K562 (cell line): ENCODE measurements around the gene ASMTL. TPM values are rescaled to one million over a fixed set of nuclear protein-coding genes. Genes with fewer than 3 reads are reported as not detected.
"Not testable (repeated sequence)": the region's sequence is repeated elsewhere in the genome, so short reads cannot be mapped to it uniquely, and the experiment has no call there.

ENCODE experiments used
- ATAC-seq: fragments of 200-7000 bp; cut with Tn5 transposase; 3 replicates; pipeline ENCODE4 v1.9.1; 2020; ENCODE audit warnings: moderate library complexity
- BruUV-seq: library from RNA; stranded (reverse); fragments of 400-500 nt; replicated peaks from 2 replicates; lab custom pipeline; 2021; lab: Mats Ljungman, UMichigan
- CTCF ChIA-PET: fragments of 300-600 bp; formaldehyde crosslinking; extraction: SDS; loops from one replicate; lab custom pipeline; 2021; ENCODE audit warnings: low intra/inter-chr PET ratio; lab: Yijun Ruan, JAX
- POLR2A ChIA-PET: fragments of 300-600, 350-650 bp; sonication (Branson Sonifier 250); formaldehyde crosslinking; extraction: SDS; loops from one replicate; lab custom pipeline; 2021; ENCODE audit warnings: antibody characterized with exemption, inconsistent platforms; lab: Yijun Ruan, JAX
- DNase-seq, 4 experiments: peaks; one replicate each; pipeline versions ENCODE4 v3.0.0 to v3.0.0-alpha.2; 2011 to 2018; ENCODE audit warnings: low spot score in 3 of 4, mixed read lengths in 3 of 4; ENCODE audit errors: extremely low read depth in 1 of 4
- FAIRE-seq: peaks from 2 replicates; lab custom pipeline; 2011; peaks lifted over from hg19 to GRCh38; lab: Jason Lieb, UNC
- H2AFZ ChIP-seq: 2 replicates; pipeline ENCODE4 v1.6.0; 2011; ENCODE audit warnings: low read depth, low read length, control low read depth, inconsistent platforms
- H3K27ac ChIP-seq: fragments of 200-600 bp; 3 replicates; pipeline ENCODE4 v1.8.0; 2011; ENCODE audit warnings: low read depth, mild to moderate bottlenecking, control low read depth, inconsistent platforms, low read length, moderate library complexity, mixed read lengths; ENCODE audit errors: extremely low read depth
- H3K27me3 ChIP-seq, 2 experiments: fragments of 300-600 bp in 1 of 2; 2 replicates in 1 of 2; 3 replicates in 1 of 2; pipeline versions ENCODE4 v1.6.0 to v1.8.0; 2011; ENCODE audit warnings: inconsistent platforms in 2 of 2, low read length in 2 of 2, mild to moderate bottlenecking in 1 of 2, mixed read lengths in 1 of 2, moderate library complexity in 1 of 2; ENCODE audit not compliant: control insufficient read depth in 2 of 2, insufficient read depth in 2 of 2
- H3K36me3 ChIP-seq: fragments of 300-600 bp; 3 replicates; pipeline ENCODE4 v1.8.0; 2011; ENCODE audit warnings: mild to moderate bottlenecking, low read length, inconsistent platforms; ENCODE audit not compliant: control insufficient read depth, insufficient read depth
- H3K4me1 ChIP-seq, 2 experiments: fragments of 200-600 bp in 1 of 2; replicated peaks in 1 of 2; 2 replicates in 1 of 2; 3 replicates in 1 of 2; pipeline versions ENCODE4 v1.5.1 to v1.8.0; 2011; ENCODE audit warnings: inconsistent platforms in 2 of 2, low read length in 2 of 2, mild to moderate bottlenecking in 1 of 2, mixed read lengths in 1 of 2, moderate library complexity in 1 of 2; ENCODE audit not compliant: control insufficient read depth in 2 of 2, insufficient read depth in 2 of 2
- H3K4me2 ChIP-seq: 2 replicates; pipeline ENCODE4 v1.6.1; 2011; ENCODE audit warnings: low read length, control low read depth, inconsistent platforms, mixed read lengths; ENCODE audit not compliant: insufficient read depth
- H3K4me3 ChIP-seq: fragments of 200-600 bp; sonication (generic), shearing (Covaris generic); 2 replicates; pipeline ENCODE4 v1.5.1; 2016; ENCODE audit warnings: control low read depth, inconsistent platforms
- H3K79me2 ChIP-seq: fragments of 200-600 bp; 3 replicates; pipeline ENCODE4 v1.8.0; 2011; ENCODE audit warnings: low read length, inconsistent platforms; ENCODE audit not compliant: control insufficient read depth, insufficient read depth
- H3K9ac ChIP-seq, 2 experiments: 2 replicates each; pipeline versions ENCODE4 v1.6.0 to v1.6.1; 2011; ENCODE audit warnings: low read depth in 2 of 2, low read length in 2 of 2, control low read depth in 1 of 2, inconsistent platforms in 1 of 2, mild to moderate bottlenecking in 1 of 2, mixed read lengths in 1 of 2; ENCODE audit not compliant: insufficient read depth in 1 of 2
- H3K9me1 ChIP-seq: one replicate; pipeline ENCODE4 v1.6.0; 2011; ENCODE audit warnings: inconsistent platforms, mild to moderate bottlenecking, low read length, moderate library complexity; ENCODE audit not compliant: control insufficient read depth, insufficient read depth
- H3K9me3 ChIP-seq: replicated peaks from 2 replicates; pipeline ENCODE4 v1.5.1; 2011; ENCODE audit warnings: low read depth, low read length, inconsistent platforms; ENCODE audit not compliant: control insufficient read depth, insufficient read depth
- H4K20me1 ChIP-seq: replicated peaks from 2 replicates; pipeline ENCODE4 v1.6.1; 2011; ENCODE audit warnings: low read length, inconsistent platforms, mixed read lengths; ENCODE audit not compliant: control insufficient read depth, insufficient read depth
- CREBBP ChIP-seq: IDR thresholded peaks from one replicate; pipeline ENCODE4 v1.6.1; 2012; ENCODE audit warnings: low read depth, mild to moderate bottlenecking, control low read depth, inconsistent platforms, low read length
- TCF3 ChIP-seq: sonication (generic); formaldehyde crosslinking; IDR thresholded peaks from 2 replicates; pipeline ENCODE4 v1.4.0; 2020; ENCODE audit warnings: mild to moderate bottlenecking, missing genetic modification reagents
- ZNF212 ChIP-seq: fragments of 450-650 bp; formaldehyde crosslinking; IDR thresholded peaks from 2 replicates; pipeline ENCODE4 v1.4.0; 2020; ENCODE audit warnings: mild to moderate bottlenecking
- WGBS: fragments of 100-300 bp; shearing (Covaris generic); methylation state at CpG from one replicate; pipeline ENCODE4 v1.1.6; 2016; ENCODE audit warnings: low coverage, mixed read lengths; ENCODE audit not compliant: insufficient coverage; ENCODE audit errors: missing lambda C conversion rate; 5-methylcytosine and 5-hydroxymethylcytosine counted together
- in situ Hi-C: fragments of 300-500 bp; cut with MboI; formaldehyde crosslinking; loops from 4 replicates; pipeline ENCODE4 v1.15.0; 2018; ENCODE audit warnings: inconsistent platforms, mixed read lengths
- intact Hi-C: fragments of 100-400 bp; cut with micrococcal nuclease; formaldehyde crosslinking; loops from 2 replicates; pipeline ENCODE4 v1.14.2; 2022
- polyA plus RNA-seq, 8 experiments: library from polyadenylated mRNA; depleted of rRNA in 4 of 8; stranded (reverse) in 5 of 8; unstranded in 3 of 8; fragments of >200 nt; fragmentation: Nextera tagmentation in 2 of 8; fragmentation: Illumina TruSeq in 1 of 8; extraction: Ambion mirVana in 2 of 8; extraction: Trizol in 1 of 8; gene quantifications; 2 replicates each; pipeline versions ENCODE4 v1.2.1 to v1.2.3, GENCODE V29; 2011 to 2014; ENCODE audit warnings: inconsistent platforms in 1 of 8, missing spikeins in 1 of 8
- total RNA-seq, 7 experiments: library from RNA; depleted of rRNA in 6 of 7; stranded (reverse); fragments of >200 nt in 6 of 7; fragmentation: Illumina TruSeq in 2 of 7; extraction: Trizol in 2 of 7; gene quantifications; 2 replicates each; pipeline versions ENCODE4 v1.2.1 to v1.2.3, GENCODE V29; 2011 to 2021; ENCODE audit warnings: low replicate concordance in 1 of 7

The ASMTL gene
- total and polyA plus RNA-seq, 9 of the 15 experiments (the other 6 are each of a cell fraction or from before 2014, with no cell fraction given): 0.56 to 20.6 (median 7.6) TPM

- Histone ChIP-seq H3K27ac (no peak overlapping the region), H3K4me3 (no peak overlapping the region), H3K4me2 (no peak overlapping the region), H4K20me1 (no peaks in the 10 kb centered on the region), H3K27me3 (no peaks in the 10 kb centered on the region), H3K9ac (no peak overlapping the region), H3K9me1 (no peaks in the 10 kb centered on the region), H3K79me2 (no peaks in the 10 kb centered on the region), H2AFZ (no peak overlapping the region), H3K9me3 (no peaks in the 10 kb centered on the region), H3K4me1 (no peaks in the 10 kb centered on the region), H3K36me3 (peaks cover 39% of the 10 kb centered on the region; the same call in 2 of the 3 replicates)
- CTCF ChIA-PET: no interaction called here
- no peak for DNase-seq
- no TSS peak for BruUV-seq
- POLR2A ChIA-PET: no interaction called here
- FAIRE-seq: no peak
- in situ Hi-C loops (no loop called here), intact Hi-C loops (no loop called here)
- ATAC-seq: no peak
- no peak for TF ChIP-seq ZNF212 (CRISPR knock-in tag)
- no peak for TF ChIP-seq TCF3
- peak; percentile 9 for TF ChIP-seq CREBBP
Measured at GRCh38 chrX:1407035-1407434, 45.7 kb downstream of the ASMTL start.

- H3K9ac ChIP-seq, POLR2A ChIA-PET, H3K4me3 ChIP-seq, FAIRE-seq, H3K27ac ChIP-seq, H3K9me1 ChIP-seq, CTCF ChIA-PET, H3K4me2 ChIP-seq, BruUV-seq, ATAC-seq, H3K9me3 ChIP-seq, H4K20me1 ChIP-seq, DNase-seq, H3K79me2 ChIP-seq, intact Hi-C loops, H3K27me3 ChIP-seq, H2AFZ ChIP-seq, in situ Hi-C loops: not testable (repeated sequence)
- peaks cover 1 to 12% of the 10 kb centered on the region in 2 experiments; a peak in 3 of 5 replicates for H3K4me1 ChIP-seq
- H3K36me3 ChIP-seq: peaks cover 34% of the 10 kb centered on the region; the same call in 2 of the 3 replicates
- 100% methylated on average over 1 of the region's 2 CpGs for WGBS
Measured at GRCh38 chrX:1405769-1406168, 46.9 kb downstream of the ASMTL start.

DNA sequence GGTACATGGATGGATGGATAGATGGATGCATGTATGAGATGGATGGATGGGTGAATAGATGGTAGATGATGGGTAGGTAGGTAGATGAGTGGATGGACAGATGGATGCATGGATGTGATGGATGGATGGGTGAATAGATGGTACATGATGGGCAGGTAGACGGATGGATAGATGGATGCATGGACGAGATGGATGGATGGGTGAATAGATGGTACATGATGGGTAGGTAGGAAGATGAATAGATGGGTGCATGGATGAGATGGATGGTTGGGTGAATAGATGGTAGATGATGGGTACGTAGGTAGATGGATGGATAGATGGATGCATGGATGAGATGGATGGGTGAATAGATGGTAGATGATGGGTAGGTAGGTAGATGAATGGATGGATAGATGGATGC is 48.8 kb downstream of the ASMTL start:
- POLR2A ChIA-PET: not testable (repeated sequence)

More for the DNA sequence above, 48.8 kb downstream of the ASMTL start:
- H3K4me2 ChIP-seq, H2AFZ ChIP-seq, ATAC-seq, DNase-seq, H4K20me1 ChIP-seq, H3K9me3 ChIP-seq, FAIRE-seq, BruUV-seq, H3K9ac ChIP-seq, H3K27ac ChIP-seq, in situ Hi-C loops, H3K4me3 ChIP-seq, H3K79me2 ChIP-seq, H3K27me3 ChIP-seq, intact Hi-C loops, H3K9me1 ChIP-seq, CTCF ChIA-PET: not testable (repeated sequence)
- WGBS: 100% methylated on average over 1 of the region's 3 CpGs
- peaks cover 2 to 12% of the 10 kb centered on the region in 2 experiments; a peak in 3 of 5 replicates for H3K4me1 ChIP-seq
- H3K36me3 ChIP-seq: peaks cover 34% of the 10 kb centered on the region; the same call in 2 of the 3 replicates
